GM12801 (cell line): ENCODE results near the gene PRPF40A.

ENCODE experiments used
- TF ChIP-seq, protein P1 (sequence below): IDR thresholded peaks from one replicate; pipeline ENCODE4 v1.5.1; 2011; ENCODE audit warnings: control low read depth; ENCODE audit not compliant: insufficient read length; ENCODE audit errors: extremely low read depth

The PRPF40A gene

GRCh38 chr2:152683400-152683799 is 33.9 kb downstream of the PRPF40A start:
- TF ChIP-seq, protein P1, sequence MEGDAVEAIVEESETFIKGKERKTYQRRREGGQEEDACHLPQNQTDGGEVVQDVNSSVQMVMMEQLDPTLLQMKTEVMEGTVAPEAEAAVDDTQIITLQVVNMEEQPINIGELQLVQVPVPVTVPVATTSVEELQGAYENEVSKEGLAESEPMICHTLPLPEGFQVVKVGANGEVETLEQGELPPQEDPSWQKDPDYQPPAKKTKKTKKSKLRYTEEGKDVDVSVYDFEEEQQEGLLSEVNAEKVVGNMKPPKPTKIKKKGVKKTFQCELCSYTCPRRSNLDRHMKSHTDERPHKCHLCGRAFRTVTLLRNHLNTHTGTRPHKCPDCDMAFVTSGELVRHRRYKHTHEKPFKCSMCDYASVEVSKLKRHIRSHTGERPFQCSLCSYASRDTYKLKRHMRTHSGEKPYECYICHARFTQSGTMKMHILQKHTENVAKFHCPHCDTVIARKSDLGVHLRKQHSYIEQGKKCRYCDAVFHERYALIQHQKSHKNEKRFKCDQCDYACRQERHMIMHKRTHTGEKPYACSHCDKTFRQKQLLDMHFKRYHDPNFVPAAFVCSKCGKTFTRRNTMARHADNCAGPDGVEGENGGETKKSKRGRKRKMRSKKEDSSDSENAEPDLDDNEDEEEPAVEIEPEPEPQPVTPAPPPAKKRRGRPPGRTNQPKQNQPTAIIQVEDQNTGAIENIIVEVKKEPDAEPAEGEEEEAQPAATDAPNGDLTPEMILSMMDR: no peak

- TF ChIP-seq, protein P1: no peak
Observed at GRCh38 chr2:152682663-152683062, 34.6 kb downstream of the PRPF40A start.

DNA sequence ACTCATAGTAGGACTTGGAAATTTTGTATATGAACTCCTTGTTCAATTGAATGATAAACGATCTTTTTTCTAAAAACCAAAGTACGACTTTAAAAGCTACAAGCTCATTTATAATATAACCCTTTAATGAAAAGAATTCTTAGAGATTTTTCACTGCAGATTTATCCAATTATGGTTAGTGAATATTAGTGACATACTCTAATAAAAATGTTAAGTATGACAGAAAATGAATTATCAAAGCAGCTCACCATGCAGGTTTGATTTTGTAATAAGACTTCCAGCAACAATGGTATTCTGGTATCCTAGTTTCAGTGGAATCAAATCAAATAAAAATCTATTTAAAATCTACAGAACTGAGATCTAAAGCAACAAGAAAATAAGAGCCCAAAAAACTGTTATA is 38.5 kb downstream of the PRPF40A start:
- TF ChIP-seq, protein P1: no peak

- TF ChIP-seq, protein P1: no peak
Observed at GRCh38 chr2:152676461-152676860, 40.8 kb downstream of the PRPF40A start.

GRCh38 chr2:152674334-152674733 is 42.9 kb downstream of the PRPF40A start:
- TF ChIP-seq, protein P1: no peak

- TF ChIP-seq, protein P1: no peak
Observed at GRCh38 chr2:152664725-152665124, 52.5 kb downstream of the PRPF40A start.

GRCh38 chr2:152661076-152661475 is 56.2 kb downstream of the PRPF40A start:
- TF ChIP-seq, protein P1: no peak

DNA sequence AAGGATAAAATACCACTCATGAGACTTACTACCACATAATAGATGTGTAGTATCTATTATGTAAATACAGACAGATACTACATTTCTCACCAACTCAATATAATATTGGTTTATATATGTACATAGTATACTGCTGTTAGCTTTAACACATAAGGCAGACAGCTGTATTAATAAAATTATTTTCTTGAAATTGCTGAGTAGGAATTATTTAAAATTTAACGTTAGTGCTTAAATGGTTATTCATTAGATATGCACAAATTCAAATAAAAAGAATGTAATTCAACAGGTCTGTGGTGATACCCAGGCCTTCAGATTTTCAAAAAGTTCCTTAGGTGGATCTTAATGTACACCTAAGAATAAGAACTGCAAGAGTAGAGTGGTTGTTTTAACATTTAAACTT is 59.0 kb downstream of the PRPF40A start:
- TF ChIP-seq, protein P1: no peak
